Stimulated activated CD8-positive, alpha-beta memory T cell treated with anti-CD3 and anti-CD28 coated beads, Interleukin-7, amount 100 ng/mL, for 4 hours (primary cell): ENCODE data around the gene SENP6.
"Not testable (repeated sequence)": the region's sequence is repeated elsewhere in the genome, so short reads cannot be mapped to it uniquely, and the experiment has no call there.

Experiments used
- DNase-seq, 2 donors: peaks; one replicate each; pipeline ENCODE4 v3.0.0-alpha.2; 2020; ENCODE audit warnings: low read depth in 2 of 2

The SENP6 gene

DNA sequence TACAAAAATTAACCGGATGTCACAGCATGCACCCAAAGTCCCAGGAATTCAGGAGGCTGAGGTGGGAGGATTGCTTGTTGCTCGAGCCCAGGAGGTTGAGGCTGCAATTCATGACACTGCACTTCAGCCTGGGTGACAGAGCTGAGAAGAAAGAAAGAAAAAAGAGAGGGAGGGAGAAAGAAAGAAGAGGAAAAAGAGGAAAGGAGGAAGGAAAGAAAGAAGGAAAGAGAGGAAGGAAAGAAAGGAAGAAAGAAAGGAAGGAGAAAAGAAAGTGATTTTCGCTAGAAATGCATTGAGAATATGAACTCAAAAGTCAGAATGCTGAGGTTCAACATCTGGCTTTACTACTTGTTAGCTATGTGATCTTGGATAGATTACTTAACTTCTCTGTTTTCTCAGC, 6.6 kb downstream of the SENP6 start:
- DNase-seq = no peak

- no peak for DNase-seq
Observed at GRCh38 chr6:75608956-75609533, 7.4 kb downstream of the SENP6 start.

DNA sequence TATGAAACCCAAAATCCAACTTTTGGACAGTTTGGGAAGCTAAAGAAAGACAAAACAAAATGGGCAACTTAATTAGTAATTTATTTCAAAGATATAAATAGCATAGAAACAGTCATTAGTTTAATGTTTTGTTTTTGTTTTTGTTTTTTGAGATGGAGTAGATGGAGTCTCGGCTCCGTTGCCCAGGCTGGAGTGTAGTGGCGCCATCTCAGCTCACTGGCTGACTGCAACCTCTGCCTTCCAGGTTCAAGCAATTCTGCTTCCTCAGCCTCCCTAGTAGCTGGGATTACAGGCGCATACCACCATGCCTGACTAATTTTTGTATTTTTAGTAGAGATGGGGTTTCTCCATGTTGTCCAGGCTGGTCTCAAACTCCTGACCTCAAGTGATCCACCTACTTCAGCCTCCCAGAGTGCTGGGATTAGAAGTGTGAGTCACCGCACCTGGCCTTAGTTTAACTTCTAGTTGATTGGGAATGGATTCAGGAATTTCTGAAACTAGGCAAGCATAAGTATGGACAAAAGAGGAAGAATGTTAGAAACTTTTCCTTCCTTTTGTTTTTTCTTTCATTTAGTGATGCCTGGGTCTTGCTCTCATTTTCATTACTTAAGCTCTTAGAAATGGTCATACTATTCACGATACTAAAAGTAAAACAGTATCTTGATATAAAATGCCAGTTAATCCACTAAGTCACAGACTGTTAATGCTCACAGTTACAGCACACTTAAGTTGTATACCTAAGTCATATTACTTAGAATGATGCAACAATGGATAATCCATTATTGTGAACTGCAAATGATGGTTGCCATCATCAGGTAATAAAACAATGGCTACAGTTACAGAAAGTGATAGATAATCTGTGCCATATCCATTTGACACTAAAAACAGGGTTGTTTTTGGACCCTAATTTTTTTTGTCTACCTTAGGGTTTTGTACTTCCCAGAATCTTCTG, 8.2 kb downstream of the SENP6 start:
- DNase-seq = no peak

GRCh38 chr6:75611011-75611701, 9.5 kb downstream of the SENP6 start:
- no peak for DNase-seq

GRCh38 chr6:75611702-75612375, 10.2 kb downstream of the SENP6 start:
- DNase-seq = peak; percentile 26 to 34

- DNase-seq = no peak
Observed at GRCh38 chr6:75612434-75612833, 10.8 kb downstream of the SENP6 start.

DNA sequence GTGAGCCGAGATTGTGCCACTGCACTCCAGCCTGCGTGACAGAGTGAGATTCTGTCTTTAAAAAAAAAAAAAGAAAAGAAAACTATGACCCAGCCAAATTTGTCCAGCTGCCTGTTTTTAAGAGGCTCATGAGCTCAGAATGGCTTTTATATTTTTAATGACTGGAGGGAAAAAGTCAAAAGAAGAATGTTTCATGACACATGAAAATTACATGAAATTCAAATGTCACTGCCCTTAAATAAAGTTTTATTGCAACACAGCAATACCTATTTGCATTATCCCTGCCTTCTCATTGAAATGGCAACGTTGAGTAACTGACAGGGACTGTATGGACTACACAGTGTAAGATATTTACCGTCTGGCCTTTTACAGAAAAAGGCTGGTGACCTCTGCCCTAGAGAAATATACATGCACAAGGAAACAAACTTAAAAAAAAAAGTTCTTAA, 11.4 kb downstream of the SENP6 start:
- DNase-seq = no peak

DNA sequence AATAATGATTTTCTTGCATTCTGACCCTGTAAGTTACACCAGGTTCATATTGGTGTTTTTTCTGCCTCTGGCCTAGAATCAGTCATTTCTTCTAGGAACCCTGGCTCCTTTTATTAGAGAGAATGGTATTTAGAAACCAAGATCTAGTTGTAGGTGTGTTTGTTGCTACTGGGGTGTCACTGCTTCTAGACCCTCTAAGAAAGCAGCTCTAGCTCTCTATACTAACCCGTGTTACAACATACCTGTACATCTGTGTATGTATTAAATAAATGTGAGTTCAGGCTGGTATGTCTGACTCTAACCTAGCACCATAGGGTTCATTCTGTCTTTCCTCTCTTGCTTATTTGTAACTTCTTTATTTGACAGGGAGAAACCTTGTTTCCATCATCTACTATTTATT, 16.8 kb downstream of the SENP6 start:
- no peak for DNase-seq

GRCh38 chr6:75619230-75619899, 17.7 kb downstream of the SENP6 start:
- no peak for DNase-seq

DNA sequence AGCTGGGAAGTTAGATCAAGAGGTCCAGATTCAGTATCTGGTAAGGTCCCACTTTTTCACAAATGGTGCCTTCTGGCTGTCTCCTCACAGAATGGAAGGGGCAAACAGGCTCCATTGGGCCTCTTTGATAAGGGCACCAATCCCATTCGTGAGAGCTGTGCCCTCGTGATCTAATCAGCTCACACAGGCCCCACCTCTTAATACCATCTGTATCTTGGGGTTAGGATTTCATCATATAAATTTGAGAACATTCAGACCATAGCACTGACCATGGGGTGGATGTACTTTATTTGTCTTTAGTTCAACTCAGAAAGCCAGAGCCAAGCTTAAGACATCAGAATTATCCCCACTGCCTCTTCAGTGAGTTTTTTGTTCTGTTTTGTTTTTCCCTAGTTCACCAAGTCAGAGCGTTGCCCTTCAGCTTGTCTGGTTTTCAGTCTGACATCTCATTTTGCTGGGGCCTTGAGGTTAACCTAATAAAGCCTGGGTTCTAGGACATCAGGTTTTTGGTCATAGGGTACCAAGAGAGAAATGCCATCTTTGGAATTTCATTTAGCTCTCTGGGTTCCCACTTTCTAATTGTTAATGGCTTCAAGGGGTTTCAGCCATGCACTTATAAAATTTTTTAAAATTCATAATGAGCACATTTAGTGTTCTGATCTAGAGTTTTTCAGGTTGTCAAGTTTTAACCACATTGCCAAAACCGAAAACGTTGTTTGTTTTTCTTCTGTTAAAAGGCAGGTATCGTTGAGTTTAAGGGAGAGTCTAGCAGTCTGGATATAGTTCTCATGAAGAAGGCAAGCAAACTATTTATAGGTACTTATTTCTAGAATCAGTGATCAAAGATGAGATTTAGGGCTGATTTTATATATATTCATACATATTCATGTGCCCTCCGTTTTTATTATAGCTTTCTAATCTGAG, 19.0 kb downstream of the SENP6 start:
- DNase-seq = no peak

GRCh38 chr6:75621846-75622245, 20.2 kb downstream of the SENP6 start:
- DNase-seq = no peak

DNA sequence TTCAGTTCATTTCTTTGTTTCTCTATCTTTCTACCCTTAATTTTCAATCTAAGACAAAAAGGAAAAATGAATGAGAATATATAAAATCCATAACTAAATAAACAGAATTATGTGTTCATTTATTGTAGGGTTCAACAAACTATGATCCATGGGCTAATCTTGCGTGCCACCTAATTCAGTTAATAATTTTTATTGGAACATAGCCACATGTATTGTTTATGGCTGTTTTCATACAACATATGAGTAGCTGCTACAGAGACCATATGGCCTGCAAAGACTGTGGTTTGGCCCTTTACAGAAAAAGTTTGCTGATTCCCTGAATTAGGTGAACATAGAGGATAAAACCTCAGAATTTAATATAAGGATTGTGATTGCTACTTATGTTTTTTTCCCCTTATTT, 21.8 kb downstream of the SENP6 start:
- DNase-seq = no peak

DNA sequence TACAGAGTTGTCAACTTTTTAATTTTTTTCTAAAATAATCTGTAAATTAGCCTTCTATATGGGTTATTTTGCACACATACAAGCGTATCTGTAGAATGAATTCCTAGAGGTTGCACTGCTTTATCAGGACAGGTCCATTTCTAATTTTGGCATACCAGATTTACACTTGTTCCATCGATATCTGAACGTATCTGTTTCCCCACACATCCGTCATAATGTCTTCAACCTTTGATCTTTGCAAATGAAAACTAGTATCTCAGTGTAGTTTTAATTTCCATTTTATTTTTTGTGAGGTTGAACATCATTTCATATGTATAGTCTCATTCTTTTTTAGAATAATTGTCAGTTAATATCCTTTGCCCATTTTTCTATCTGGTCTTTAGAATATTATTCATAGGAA, 22.7 kb downstream of the SENP6 start:
- no peak for DNase-seq

DNA sequence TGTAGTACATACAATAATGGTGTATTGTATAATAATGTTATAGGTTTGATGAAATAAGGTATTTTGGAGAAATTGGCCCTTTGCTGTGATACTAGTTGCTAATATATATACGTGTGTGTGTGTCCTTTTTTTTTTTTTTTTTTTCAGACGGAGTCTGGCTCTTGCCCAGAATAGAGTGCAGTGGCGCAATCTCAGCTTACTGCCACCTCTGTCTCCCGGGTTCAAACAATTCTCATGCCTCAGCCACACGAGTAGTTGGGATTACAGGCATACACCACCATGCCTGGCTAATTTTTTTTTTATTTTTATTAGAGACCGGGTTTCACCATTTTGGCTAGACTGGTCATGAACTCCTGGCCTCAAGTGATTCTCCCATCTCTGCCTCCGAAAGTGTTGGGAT, 23.3 kb downstream of the SENP6 start:
- DNase-seq = no peak

DNA sequence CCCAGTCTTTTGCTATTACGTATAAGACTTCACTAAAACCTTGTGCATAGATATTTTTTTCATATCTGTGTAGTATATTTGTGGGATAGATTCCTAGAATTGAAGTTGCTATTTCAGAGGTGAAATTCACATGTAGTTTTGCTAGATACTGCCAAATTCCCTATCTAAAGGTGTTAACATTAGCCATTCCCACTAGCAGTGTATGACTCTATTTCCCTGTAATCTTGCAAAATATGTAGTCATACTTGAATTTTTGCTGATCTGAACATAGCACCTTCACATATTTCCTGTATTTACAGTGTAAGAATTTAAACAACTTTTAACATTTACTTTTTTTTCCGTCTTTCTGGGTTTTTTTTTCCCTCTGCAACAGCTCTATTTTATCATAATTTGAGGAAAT, 24.9 kb downstream of the SENP6 start:
- DNase-seq = no peak

GRCh38 chr6:75627708-75628107, 26.0 kb downstream of the SENP6 start:
- not testable (repeated sequence) for DNase-seq

DNA sequence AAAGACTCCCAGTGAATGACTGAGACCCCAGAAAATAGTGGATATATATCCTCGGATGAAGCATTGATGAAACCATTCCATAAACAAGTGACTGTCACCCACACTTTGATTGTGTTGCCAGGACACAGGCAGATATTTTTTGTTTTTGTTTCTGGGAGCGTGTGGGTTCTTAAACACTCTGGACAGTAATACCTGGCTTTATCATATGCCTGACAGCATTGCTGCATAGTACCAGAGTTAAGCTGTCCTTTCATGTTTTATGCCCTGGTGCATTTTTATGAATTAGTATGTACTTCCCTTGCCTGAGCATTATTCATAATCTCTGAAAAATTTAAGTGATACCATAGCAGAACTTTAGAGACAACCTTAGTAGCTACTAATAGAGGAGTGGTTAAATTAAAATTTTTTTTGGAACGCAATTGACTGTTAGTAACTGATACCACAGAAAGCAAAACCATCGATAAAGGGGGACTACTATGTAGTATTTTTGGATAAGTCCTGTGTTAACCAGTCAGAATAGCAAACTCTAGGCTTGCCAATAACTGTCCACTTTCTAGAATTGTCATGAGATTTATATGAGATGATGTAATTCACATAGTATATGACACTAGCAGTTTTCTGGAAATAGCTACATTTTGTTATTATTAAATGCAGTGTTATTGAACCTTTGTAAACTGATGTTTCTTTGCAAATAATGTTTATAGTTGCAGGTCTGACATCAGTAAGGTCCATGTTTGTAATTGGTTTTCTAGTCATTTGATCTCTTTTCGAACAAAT, 30.4 kb downstream of the SENP6 start:
- DNase-seq = no peak

GRCh38 chr6:75633045-75633444, 31.4 kb downstream of the SENP6 start:
- no peak for DNase-seq

GRCh38 chr6:75642311-75642710, 40.6 kb downstream of the SENP6 start:
- DNase-seq = no peak

- DNase-seq = no peak
Observed at GRCh38 chr6:75643173-75643572, 41.5 kb downstream of the SENP6 start.
